Uterus (tissue), 4 donors: ENCODE measurements around the gene TIGD1. TPM values are rescaled to one million over a fixed set of nuclear protein-coding genes. Genes with fewer than 3 reads are reported as not detected.
"Not testable (repeated sequence)": the region's sequence is repeated elsewhere in the genome, so short reads cannot be mapped to it uniquely, and the experiment has no call there.

ENCODE experiments used
- DNase-seq, 2 donors: peaks; one replicate each; pipeline ENCODE4 v3.0.0-alpha.2; 2019 to 2020
- H3K27ac ChIP-seq, 2 donors: fragments of 200-600 bp; sonication (generic); 1 replicate in 1 of 2; 2 replicates in 1 of 2; pipeline ENCODE4 v1.5.1; 2016 to 2018
- H3K27me3 ChIP-seq, 2 donors: fragments of 200-600 bp; sonication (generic); one replicate each; pipeline ENCODE4 v1.5.1; 2018 to 2019; ENCODE audit warnings: control low read depth in 1 of 2
- H3K36me3 ChIP-seq, 2 donors: fragments of 200-600 bp; sonication (generic); one replicate each; pipeline ENCODE4 v1.5.1; 2019; ENCODE audit warnings: control low read depth in 1 of 2
- H3K4me1 ChIP-seq, 2 donors: fragments of 200-600 bp; sonication (generic); one replicate each; pipeline ENCODE4 v1.5.1; 2018 to 2019; ENCODE audit warnings: control low read depth in 1 of 2
- H3K4me3 ChIP-seq, 2 donors: fragments of 200-600 bp; sonication (generic); 1 replicate in 1 of 2; 2 replicates in 1 of 2; pipeline ENCODE4 v1.5.1; 2018 to 2019; ENCODE audit warnings: mild to moderate bottlenecking in 1 of 2
- H3K9me3 ChIP-seq, 2 donors: fragments of 200-600 bp; sonication (generic); one replicate each; pipeline ENCODE4 v1.5.1; 2019; ENCODE audit warnings: control low read depth in 1 of 2
- CTCF ChIP-seq, 4 experiments: fragments of 200-600 bp in 2 of 4; fragments of 450-650 bp in 2 of 4; sonication (generic) in 2 of 4; IDR thresholded peaks; one replicate each; pipeline ENCODE4 v1.5.1; 2016 to 2019; ENCODE audit warnings: antibody characterized with exemption in 4 of 4, mild to moderate bottlenecking in 2 of 4, moderate library complexity in 1 of 4
- POLR2A ChIP-seq, 2 donors: fragments of 450-650 bp; IDR thresholded peaks; one replicate each; pipeline ENCODE4 v1.6.1; 2016; ENCODE audit warnings: antibody characterized with exemption in 2 of 2, mild to moderate bottlenecking in 1 of 2, moderate library complexity in 1 of 2
- intact Hi-C: fragments of 100-400 bp; cut with DNase I; formaldehyde crosslinking; loops from one replicate; pipeline ENCODE4 v1.15.1; 2023; ENCODE audit warnings: low total_unique reads
- total RNA-seq, 4 donors: library from RNA; depleted of rRNA in 3 of 4; stranded (reverse); fragments of >200 nt in 3 of 4; gene quantifications; one replicate each; pipeline versions ENCODE4 v1.1.0 to v1.2.4, GENCODE V29; 2014 to 2023
- donor health status: DM: yes; HTN: yes; CAD: no.

Gene TIGD1
- total RNA-seq, 4 donors from 2014 or later: 4.6 to 8.5 (median 5.0) TPM

- no peak for TF ChIP-seq POLR2A (IDR thresholded peaks at IDR 0.05)
- no peak for TF ChIP-seq CTCF (IDR thresholded peaks at IDR 0.05)
- no peaks in the 10 kb centered on the region for H3K4me1 ChIP-seq
- intact Hi-C loops: no loop called here
- no peaks in the 10 kb centered on the region for H3K27me3 ChIP-seq
- no peak for DNase-seq
- no peaks in the 10 kb centered on the region for H3K9me3 ChIP-seq
- no peaks in the 10 kb centered on the region for H3K36me3 ChIP-seq
- H3K4me3 ChIP-seq: no peak overlapping the region
- no peak overlapping the region for H3K27ac ChIP-seq
Observed at GRCh38 chr2:232571026-232571474, 20.7 kb upstream of the TIGD1 start.

- DNase-seq, H3K4me1 ChIP-seq, H3K4me3 ChIP-seq, H3K9me3 ChIP-seq, intact Hi-C loops, H3K27me3 ChIP-seq, H3K27ac ChIP-seq, H3K36me3 ChIP-seq: not testable (repeated sequence)
Observed at GRCh38 chr2:232570481-232570880, 20.1 kb upstream of the TIGD1 start.

GRCh38 chr2:232569541-232569940 is 19.2 kb upstream of the TIGD1 start:
- H3K9me3 ChIP-seq: no peaks in the 10 kb centered on the region
- intact Hi-C loops: no loop called here
- DNase-seq: no peak
- no peak overlapping the region for H3K27ac ChIP-seq
- H3K36me3 ChIP-seq: no peaks in the 10 kb centered on the region
- no peaks in the 10 kb centered on the region for H3K4me1 ChIP-seq
- H3K4me3 ChIP-seq: no peak overlapping the region
- no peaks in the 10 kb centered on the region for H3K27me3 ChIP-seq
- TF ChIP-seq CTCF (IDR thresholded peaks at IDR 0.05): no peak
- TF ChIP-seq POLR2A (IDR thresholded peaks at IDR 0.05): no peak

GRCh38 chr2:232568161-232568560 is 17.8 kb upstream of the TIGD1 start:
- H3K4me1 ChIP-seq: no peaks in the 10 kb centered on the region
- H3K36me3 ChIP-seq: no peaks in the 10 kb centered on the region
- H3K27ac ChIP-seq: no peak overlapping the region
- H3K9me3 ChIP-seq: no peaks in the 10 kb centered on the region
- DNase-seq: no peak
- intact Hi-C loops: no loop called here
- no peaks in the 10 kb centered on the region for H3K27me3 ChIP-seq
- TF ChIP-seq CTCF (IDR thresholded peaks at IDR 0.05): no peak
- no peak for TF ChIP-seq POLR2A (IDR thresholded peaks at IDR 0.05)
- no peak overlapping the region for H3K4me3 ChIP-seq

GRCh38 chr2:232567721-232568120 is 17.4 kb upstream of the TIGD1 start:
- Histone ChIP-seq H3K36me3 (no peaks in the 10 kb centered on the region), H3K4me1 (no peaks in the 10 kb centered on the region), H3K9me3 (no peaks in the 10 kb centered on the region), H3K27ac (no peak overlapping the region), H3K27me3 (no peaks in the 10 kb centered on the region), H3K4me3 (no peak overlapping the region)
- no peak for DNase-seq
- no peak for TF ChIP-seq POLR2A (IDR thresholded peaks at IDR 0.05)
- no peak for TF ChIP-seq CTCF (IDR thresholded peaks at IDR 0.05)
- intact Hi-C loops: no loop called here

GRCh38 chr2:232563580-232563979 is 13.2 kb upstream of the TIGD1 start:
- Histone ChIP-seq H3K9me3 (no peaks in the 10 kb centered on the region), H3K4me1 (no peaks in the 10 kb centered on the region), H3K27ac (no peak overlapping the region), H3K36me3 (no peaks in the 10 kb centered on the region), H3K4me3 (no peak overlapping the region), H3K27me3 (no peaks in the 10 kb centered on the region)
- intact Hi-C loops: no loop called here
- TF ChIP-seq POLR2A (IDR thresholded peaks at IDR 0.05) (no peak), CTCF (IDR thresholded peaks at IDR 0.05) (no peak)
- DNase-seq: no peak
